Breast epithelium (tissue), 4 donors: ENCODE results near the gene TSFM. TPM values are rescaled to one million over a fixed set of nuclear protein-coding genes. Genes with fewer than 3 reads are reported as not detected.
A peak's percentile ranks its signal among the peaks of the same experiment; 100 is the strongest.

ENCODE experiments used
- DNase-seq, 2 donors: peaks; one replicate each; pipeline ENCODE4 v3.0.0-alpha.2; 2019; ENCODE audit warnings: low spot score in 2 of 2
- H3K27ac ChIP-seq, 2 donors: fragments of 200-600 bp; sonication (generic) in 1 of 2; one replicate each; pipeline ENCODE4 v1.5.1; 2016 to 2019; ENCODE audit warnings: mild to moderate bottlenecking in 1 of 2
- H3K27me3 ChIP-seq, 2 donors: fragments of 200-600 bp; sonication (generic) in 1 of 2; one replicate each; pipeline versions ENCODE4 v1.5.1 to v1.6.0; 2017 to 2019; ENCODE audit warnings: control low read depth in 1 of 2, mild to moderate bottlenecking in 1 of 2
- H3K36me3 ChIP-seq: fragments of 200-600 bp; one replicate; pipeline ENCODE4 v1.5.1; 2019
- H3K4me1 ChIP-seq, 2 donors: fragments of 200-600 bp; sonication (generic); one replicate each; pipeline ENCODE4 v1.5.1; 2016 to 2019; ENCODE audit warnings: control low read depth in 1 of 2
- H3K4me3 ChIP-seq, 3 donors: fragments of 200-600 bp; sonication (generic); 1 replicate in 2 of 3; 2 replicates in 1 of 3; pipeline ENCODE4 v1.5.1; 2016 to 2019; ENCODE audit warnings: mild to moderate bottlenecking in 3 of 3, moderate library complexity in 2 of 3
- H3K9me3 ChIP-seq, 2 donors: fragments of 200-600 bp; sonication (generic) in 1 of 2; one replicate each; pipeline ENCODE4 v1.5.1; 2016 to 2019; ENCODE audit warnings: control low read depth in 1 of 2
- POLR2A ChIP-seq: fragments of 450-650 bp; IDR thresholded peaks from one replicate; pipeline ENCODE4 v1.6.1; 2016; ENCODE audit warnings: antibody characterized with exemption, mild to moderate bottlenecking, moderate library complexity
- POLR2AphosphoS5 ChIP-seq, 3 donors: sonication (generic); formaldehyde crosslinking; IDR thresholded peaks; one replicate each; pipeline ENCODE4 v1.6.1; 2017; ENCODE audit warnings: antibody characterized with exemption in 3 of 3
- intact Hi-C: fragments of 100-400 bp; cut with DNase I; formaldehyde crosslinking; loops from one replicate; pipeline ENCODE4 v1.15.1; 2023; ENCODE audit warnings: low total_unique reads
- total RNA-seq, 3 donors: library from RNA; depleted of rRNA; stranded (reverse); fragments of >200 nt; gene quantifications; one replicate each; pipeline ENCODE4 v1.1.0, GENCODE V29; 2016
- TF ChIP-seq, protein P1 (sequence below), 3 donors: fragments of 450-650 bp; IDR thresholded peaks; one replicate each; pipeline ENCODE4 v1.5.1; 2016 to 2017; ENCODE audit warnings: antibody characterized with exemption in 3 of 3, mild to moderate bottlenecking in 3 of 3, moderate library complexity in 3 of 3

Gene TSFM
- total RNA-seq, 3 donors from 2014 or later, result 17.9 to 30.8 (median 27.2) TPM

DNA sequence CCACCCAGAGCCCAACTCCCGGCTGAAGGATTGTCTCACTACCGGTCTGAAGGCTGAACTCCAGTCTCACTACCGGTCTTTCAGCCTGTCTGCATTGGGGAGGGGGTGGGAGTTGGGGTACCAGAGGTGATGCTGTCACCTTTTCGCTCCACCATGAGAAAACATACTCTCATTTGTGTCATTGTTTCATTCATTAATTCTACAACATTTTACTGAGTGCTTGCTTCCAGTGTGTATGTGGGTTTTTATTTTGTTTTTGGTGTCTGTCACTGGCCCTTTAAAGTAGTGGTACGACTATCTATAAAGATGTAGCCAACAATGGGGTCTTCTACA, 30.0 kb upstream of the TSFM start:
- Histone ChIP-seq H3K27ac (peak overlapping the region; percentile 89 to 94), H3K4me1 (peaks cover 0 to 18% of the 10 kb centered on the region in 2 donors), H3K9me3 (no peaks in the 10 kb centered on the region), H3K36me3 (no peaks in the 10 kb centered on the region), H3K27me3 (no peaks in the 10 kb centered on the region), H3K4me3 (peak overlapping the region; percentile 68 to 85 (median 68))
- no peak for DNase-seq
- TF ChIP-seq, protein P1, sequence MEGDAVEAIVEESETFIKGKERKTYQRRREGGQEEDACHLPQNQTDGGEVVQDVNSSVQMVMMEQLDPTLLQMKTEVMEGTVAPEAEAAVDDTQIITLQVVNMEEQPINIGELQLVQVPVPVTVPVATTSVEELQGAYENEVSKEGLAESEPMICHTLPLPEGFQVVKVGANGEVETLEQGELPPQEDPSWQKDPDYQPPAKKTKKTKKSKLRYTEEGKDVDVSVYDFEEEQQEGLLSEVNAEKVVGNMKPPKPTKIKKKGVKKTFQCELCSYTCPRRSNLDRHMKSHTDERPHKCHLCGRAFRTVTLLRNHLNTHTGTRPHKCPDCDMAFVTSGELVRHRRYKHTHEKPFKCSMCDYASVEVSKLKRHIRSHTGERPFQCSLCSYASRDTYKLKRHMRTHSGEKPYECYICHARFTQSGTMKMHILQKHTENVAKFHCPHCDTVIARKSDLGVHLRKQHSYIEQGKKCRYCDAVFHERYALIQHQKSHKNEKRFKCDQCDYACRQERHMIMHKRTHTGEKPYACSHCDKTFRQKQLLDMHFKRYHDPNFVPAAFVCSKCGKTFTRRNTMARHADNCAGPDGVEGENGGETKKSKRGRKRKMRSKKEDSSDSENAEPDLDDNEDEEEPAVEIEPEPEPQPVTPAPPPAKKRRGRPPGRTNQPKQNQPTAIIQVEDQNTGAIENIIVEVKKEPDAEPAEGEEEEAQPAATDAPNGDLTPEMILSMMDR (IDR thresholded peaks at IDR 0.05), result no peak
- TF ChIP-seq POLR2A (no peak), POLR2AphosphoS5 (IDR thresholded peaks at IDR 0.05) (no peak)
- intact Hi-C loops, result no loop called here

DNA sequence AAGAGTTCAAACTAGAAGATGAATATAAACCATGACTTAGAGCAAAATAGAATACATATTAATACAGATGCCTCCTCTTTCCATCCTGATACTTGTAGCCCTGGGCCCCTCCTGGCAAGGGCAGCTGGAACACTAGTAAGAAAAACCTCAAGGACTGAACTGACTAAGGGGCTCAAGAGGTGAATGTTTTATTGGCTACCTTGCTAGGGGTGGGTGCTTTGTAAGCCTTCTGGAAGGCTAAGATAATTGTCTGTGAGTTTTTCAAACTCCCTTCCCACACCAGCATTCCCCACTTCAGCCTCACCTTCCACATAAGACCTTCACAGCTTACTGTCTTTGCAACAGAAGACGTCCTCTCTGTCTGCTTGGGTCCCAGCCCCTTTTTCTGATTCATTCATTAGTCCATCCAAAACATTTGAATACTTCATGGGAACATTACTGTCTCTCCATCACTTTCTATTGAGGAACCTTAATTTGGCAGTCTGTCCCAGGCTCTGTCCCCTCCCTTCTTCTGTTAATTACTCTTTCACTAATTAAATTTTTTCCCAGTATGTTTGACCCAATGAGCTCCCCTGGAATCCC, 28.7 kb upstream of the TSFM start:
- H3K36me3 ChIP-seq, result no peaks in the 10 kb centered on the region
- H3K27me3 ChIP-seq, result no peaks in the 10 kb centered on the region
- peaks cover 0 to 18% of the 10 kb centered on the region in 2 donors for H3K4me1 ChIP-seq
- no peak for TF ChIP-seq POLR2A
- TF ChIP-seq, protein P1 (IDR thresholded peaks at IDR 0.05), result no peak
- TF ChIP-seq POLR2AphosphoS5 (IDR thresholded peaks at IDR 0.05), result no peak
- intact Hi-C loops, result no loop called here
- no peaks in the 10 kb centered on the region for H3K9me3 ChIP-seq
- H3K4me3 ChIP-seq, result no peak overlapping the region
- DNase-seq, result no peak
- H3K27ac ChIP-seq, result peak overlapping the region in 1 of 2 donors; percentile 87

DNA sequence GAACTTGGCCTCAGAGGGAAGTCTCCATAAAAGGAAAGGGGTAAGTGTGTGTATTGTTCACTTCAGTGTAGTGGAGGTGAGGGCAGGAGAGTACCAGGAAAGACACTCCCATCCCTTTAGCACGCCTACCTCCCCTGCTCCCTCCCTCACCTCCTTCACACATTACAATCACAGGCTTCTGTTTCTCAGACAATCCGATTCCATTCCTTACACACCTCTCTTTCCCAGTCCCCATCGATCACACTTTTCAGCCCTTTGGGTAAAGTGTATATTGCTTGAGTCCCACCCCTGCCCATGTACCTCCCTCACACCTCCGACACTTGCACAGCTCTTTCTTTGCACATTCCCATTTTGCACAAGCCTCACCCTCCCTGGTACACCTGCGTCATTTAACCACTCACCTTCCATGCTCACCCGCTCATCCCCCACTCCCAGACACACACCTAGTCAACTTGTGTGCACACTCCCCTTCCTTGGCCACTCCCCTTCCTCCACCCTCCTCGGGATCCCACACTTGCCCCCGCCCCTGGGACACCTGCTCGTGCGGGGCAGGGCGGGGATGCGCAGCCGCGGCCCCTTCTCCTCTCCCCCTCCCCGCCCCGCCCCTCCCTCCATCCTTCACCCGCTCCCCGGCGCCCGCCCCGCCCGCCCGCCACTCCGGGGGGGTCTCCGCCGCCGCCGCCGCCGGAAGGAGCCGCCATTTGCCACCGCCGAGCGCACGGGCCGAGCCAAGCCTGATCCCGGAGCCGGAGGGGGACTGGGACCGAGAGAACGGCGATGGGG, 28.0 kb upstream of the TSFM start, which contains the start of gene MARCHF9:
MARCHF9 (plus strand) TSS at position 693 of the 783 bp plus-strand sequence. CDS start 426 bp downstream, outside the sequence.
- H3K4me3 ChIP-seq, result peak within 1 kb of the TSS; percentile 58 to 92 (median 84)
- DNase-seq, result peak in 1 of 2 donors; percentile 65
- H3K9me3 ChIP-seq, result no peaks in the 10 kb centered on the region
- TF ChIP-seq POLR2AphosphoS5 (IDR thresholded peaks at IDR 0.05), result peak in 1 of 3 donors; percentile 18
- no peak for TF ChIP-seq POLR2A
- intact Hi-C loops, result no loop called here
- H3K27me3 ChIP-seq, result no peaks in the 10 kb centered on the region
- H3K27ac ChIP-seq, result peak within 1 kb of the TSS; percentile 79 to 87
- no peaks in the 10 kb centered on the region for H3K36me3 ChIP-seq
- H3K4me1 ChIP-seq, result peaks cover 0 to 18% of the 10 kb centered on the region in 2 donors

DNA sequence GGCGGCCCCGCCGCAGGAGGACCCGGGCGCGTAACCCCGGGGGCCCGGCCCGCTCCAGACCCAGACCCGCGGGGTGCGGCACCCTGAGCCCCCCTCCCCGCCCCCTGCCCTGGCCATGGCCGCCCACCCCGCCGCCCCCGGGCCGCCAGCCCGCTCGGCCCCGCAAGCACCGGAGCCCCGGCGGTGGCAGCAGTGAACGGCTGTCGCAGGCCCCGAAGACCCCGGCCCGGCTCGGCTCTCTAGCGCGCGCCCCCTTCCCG, 27.5 kb upstream of the TSFM start:
- H3K9me3 ChIP-seq, result no peaks in the 10 kb centered on the region
- intact Hi-C loops, result no loop called here
- TF ChIP-seq POLR2A (no peak), POLR2AphosphoS5 (IDR thresholded peaks at IDR 0.05) (no peak)
- TF ChIP-seq, protein P1 (IDR thresholded peaks at IDR 0.05), result no peak
- H3K4me3 ChIP-seq, result peak overlapping the region; percentile 58 to 92 (median 84)
- H3K27me3 ChIP-seq, result no peaks in the 10 kb centered on the region
- no peak for DNase-seq
- H3K36me3 ChIP-seq, result no peaks in the 10 kb centered on the region
- H3K4me1 ChIP-seq, result peaks cover 0 to 18% of the 10 kb centered on the region in 2 donors
- peak overlapping the region; percentile 79 to 87 for H3K27ac ChIP-seq

DNA sequence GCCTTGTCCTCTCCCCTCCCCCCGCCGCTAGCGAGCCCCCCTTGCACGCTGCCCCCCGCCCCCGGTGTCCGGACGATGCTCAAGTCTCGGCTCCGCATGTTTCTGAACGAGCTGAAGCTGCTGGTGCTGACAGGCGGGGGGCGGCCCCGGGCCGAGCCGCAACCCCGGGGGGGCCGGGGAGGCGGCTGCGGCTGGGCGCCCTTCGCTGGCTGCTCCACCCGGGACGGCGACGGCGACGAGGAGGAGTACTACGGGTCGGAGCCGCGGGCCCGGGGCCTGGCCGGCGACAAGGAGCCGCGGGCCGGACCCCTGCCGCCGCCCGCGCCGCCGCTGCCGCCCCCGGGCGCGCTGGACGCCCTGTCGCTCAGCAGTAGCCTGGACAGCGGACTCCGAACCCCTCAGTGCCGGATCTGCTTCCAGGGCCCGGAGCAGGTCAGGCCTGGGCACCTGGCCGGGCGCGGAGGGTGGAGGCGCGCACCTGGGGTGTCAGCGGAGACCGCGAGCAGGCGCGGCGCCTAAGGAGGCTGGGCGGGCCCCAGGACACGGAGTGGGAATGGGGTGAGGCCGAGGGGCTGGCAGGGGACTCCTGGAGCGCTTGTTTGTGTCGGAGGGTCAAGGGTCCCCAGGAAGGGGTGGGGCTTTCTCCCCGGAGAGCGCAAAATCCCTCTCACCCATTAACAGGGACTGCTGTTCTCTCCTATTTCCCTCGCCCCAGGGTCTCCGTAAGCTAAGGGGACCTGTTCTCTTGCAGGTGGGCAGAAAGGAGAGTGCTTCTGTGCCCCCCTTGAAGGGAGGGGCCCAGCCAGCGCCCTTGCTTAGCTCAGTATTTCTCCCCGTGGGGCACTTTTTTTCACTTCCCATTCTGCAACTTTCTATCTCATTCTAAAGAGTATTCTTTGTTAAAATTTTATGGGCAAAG, 26.9 kb upstream of the TSFM start:
- H3K9me3 ChIP-seq, result no peaks in the 10 kb centered on the region
- intact Hi-C loops, result no loop called here
- H3K4me1 ChIP-seq, result peaks cover 0 to 18% of the 10 kb centered on the region in 2 donors
- H3K27me3 ChIP-seq, result no peaks in the 10 kb centered on the region
- peak overlapping the region; percentile 79 to 87 for H3K27ac ChIP-seq
- H3K4me3 ChIP-seq, result peak overlapping the region; percentile 58 to 92 (median 84)
- no peak for TF ChIP-seq POLR2A
- no peak for TF ChIP-seq POLR2AphosphoS5 (IDR thresholded peaks at IDR 0.05)
- TF ChIP-seq, protein P1 (IDR thresholded peaks at IDR 0.05), result no peak
- DNase-seq, result no peak
- no peaks in the 10 kb centered on the region for H3K36me3 ChIP-seq
